WTC11 (cell line): ENCODE data around the gene HELZ. TPM values are rescaled to one million over a fixed set of nuclear protein-coding genes. Genes with fewer than 3 reads are reported as not detected.

Experiments used
- ATAC-seq: fragments of 200-7000 bp; cut with Tn5 transposase; 2 replicates; pipeline ENCODE4 v1.10.0; 2021; ENCODE audit warnings: mild to moderate bottlenecking, moderate library complexity
- CTCF ChIA-PET: fragments of 300-600 bp; sonication (Branson Sonifier 250); formaldehyde crosslinking; loops from one replicate; lab custom pipeline; 2021; ENCODE audit warnings: antibody characterized with exemption; lab: Charles Lee
- POLR2A ChIA-PET: fragments of 350-600 bp; sonication (Branson Sonifier 250); formaldehyde crosslinking; loops from one replicate; lab custom pipeline; 2021; ENCODE audit warnings: antibody characterized with exemption; lab: Charles Lee
- DNase-seq: peaks from one replicate; pipeline ENCODE4 v3.0.0; 2021; ENCODE audit warnings: low spot score
- H3K27ac Mint-ChIP-seq: 2 replicates; pipeline ENCODE4 v1.8.0; 2021; ENCODE audit warnings: mixed read lengths
- H3K27me3 Mint-ChIP-seq: 2 replicates; pipeline ENCODE4 v1.8.0; 2021; ENCODE audit warnings: low read depth, mild to moderate bottlenecking, moderate library complexity, mixed read lengths
- H3K36me3 Mint-ChIP-seq: 2 replicates; pipeline ENCODE4 v1.8.0; 2021; ENCODE audit warnings: mixed read lengths
- H3K4me1 Mint-ChIP-seq: 2 replicates; pipeline ENCODE4 v1.8.0; 2022; ENCODE audit warnings: mixed read lengths
- H3K4me3 Mint-ChIP-seq: 2 replicates; pipeline ENCODE4 v1.8.0; 2021; ENCODE audit warnings: mild to moderate bottlenecking, moderate library complexity, mixed read lengths
- H3K9me3 Mint-ChIP-seq: 2 replicates; pipeline ENCODE4 v1.8.0; 2021; ENCODE audit warnings: mixed read lengths
- ATF1 ChIP-seq: sonication (generic); formaldehyde crosslinking; IDR thresholded peaks from 2 replicates; pipeline ENCODE4 v1.8.1; 2023; ENCODE audit warnings: mild to moderate bottlenecking, moderate library complexity, missing genetic modification reagents
- CBFB ChIP-seq: sonication (generic); formaldehyde crosslinking; IDR thresholded peaks from 2 replicates; pipeline ENCODE4 v1.8.1; 2022; ENCODE audit warnings: mild to moderate bottlenecking, low read depth, missing genetic modification reagents
- ESRRA ChIP-seq: sonication (generic); formaldehyde crosslinking; IDR thresholded peaks from 2 replicates; pipeline ENCODE4 v1.8.1; 2022; ENCODE audit warnings: mild to moderate bottlenecking, missing genetic modification reagents, borderline replicate concordance
- ETV6 ChIP-seq: sonication (generic); formaldehyde crosslinking; IDR thresholded peaks from 2 replicates; pipeline ENCODE4 v1.8.1; 2022; ENCODE audit warnings: mild to moderate bottlenecking, missing genetic modification reagents
- FOXJ3 ChIP-seq: sonication (generic); formaldehyde crosslinking; IDR thresholded peaks from 2 replicates; pipeline ENCODE4 v1.9.0; 2021; ENCODE audit warnings: missing genetic modification reagents, mild to moderate bottlenecking, borderline replicate concordance
- FOXP1 ChIP-seq: sonication (generic); formaldehyde crosslinking; IDR thresholded peaks from 2 replicates; pipeline ENCODE4 v1.8.0; 2022; ENCODE audit warnings: missing genetic modification reagents, mild to moderate bottlenecking, moderate library complexity, borderline replicate concordance
- GRHL2 ChIP-seq: fragments of 250-450 bp; sonication (Bioruptor Pico); IDR thresholded peaks from 2 replicates; pipeline ENCODE4 v1.8.0; 2022; ENCODE audit warnings: mild to moderate bottlenecking, moderate library complexity; ENCODE audit not compliant: insufficient replicate concordance, severe bottlenecking
- JUN ChIP-seq: sonication (generic); formaldehyde crosslinking; IDR thresholded peaks from 2 replicates; pipeline ENCODE4 v1.8.0; 2023; ENCODE audit warnings: mild to moderate bottlenecking, missing genetic modification reagents
- MYBL2 ChIP-seq: sonication (generic); formaldehyde crosslinking; IDR thresholded peaks from 2 replicates; pipeline ENCODE4 v1.8.1; 2023; ENCODE audit warnings: mild to moderate bottlenecking, moderate library complexity, missing genetic modification reagents
- NFYB ChIP-seq: sonication (generic); formaldehyde crosslinking; conservative IDR thresholded peaks from 2 replicates; pipeline ENCODE4 v1.8.0; 2022; ENCODE audit warnings: low read depth, missing genetic modification reagents
- NR3C1 ChIP-seq: sonication (generic); formaldehyde crosslinking; conservative IDR thresholded peaks from 2 replicates; pipeline ENCODE4 v1.8.1; 2023; ENCODE audit warnings: low read depth, mild to moderate bottlenecking, missing genetic modification reagents
- OVOL2 ChIP-seq: fragments of 250-450 bp; sonication (Bioruptor Pico); IDR thresholded peaks from 2 replicates; pipeline ENCODE4 v1.9.0; 2021; ENCODE audit warnings: mild to moderate bottlenecking, borderline replicate concordance
- TEAD1 ChIP-seq: sonication (generic); formaldehyde crosslinking; IDR thresholded peaks from 2 replicates; pipeline ENCODE4 v1.8.0; 2022; ENCODE audit warnings: mild to moderate bottlenecking, missing genetic modification reagents
- ZBTB21 ChIP-seq: sonication (generic); formaldehyde crosslinking; IDR thresholded peaks from 2 replicates; pipeline ENCODE4 v1.8.1; 2023; ENCODE audit warnings: mild to moderate bottlenecking, missing genetic modification reagents, borderline replicate concordance
- ZNF423 ChIP-seq: fragments of 250-450 bp; sonication (Bioruptor Pico); IDR thresholded peaks from 2 replicates; pipeline ENCODE4 v2.1.2; 2022; ENCODE audit warnings: mild to moderate bottlenecking, moderate library complexity
- total RNA-seq: library from RNA; stranded (reverse); gene quantifications from 3 replicates; pipeline ENCODE4 v1.2.3, GENCODE V29; 2021
- TF ChIP-seq, protein P1 (sequence below): fragments of 250-450 bp; sonication (Bioruptor Pico); IDR thresholded peaks from 2 replicates; pipeline ENCODE4 v1.9.0; 2021; ENCODE audit warnings: moderate library complexity, mild to moderate bottlenecking, inconsistent platforms, borderline replicate concordance
- TF ChIP-seq, protein P2 (sequence below): sonication (generic); formaldehyde crosslinking; IDR thresholded peaks from 2 replicates; pipeline ENCODE4 v1.8.1; 2022; ENCODE audit warnings: low read depth, missing genetic modification reagents, borderline replicate concordance
- TF ChIP-seq, protein P3 (sequence below): sonication (generic); formaldehyde crosslinking; IDR thresholded peaks from 2 replicates; pipeline ENCODE4 v1.8.0; 2022; ENCODE audit warnings: mild to moderate bottlenecking, missing genetic modification reagents
- TF ChIP-seq, protein P4 (sequence below): sonication (generic); formaldehyde crosslinking; IDR thresholded peaks from 2 replicates; pipeline ENCODE4 v1.8.1; 2023; ENCODE audit warnings: mild to moderate bottlenecking, missing genetic modification reagents, moderate library complexity
- TF ChIP-seq, protein P5 (sequence below): sonication (generic); formaldehyde crosslinking; IDR thresholded peaks from 2 replicates; pipeline ENCODE4 v1.8.1; 2022; ENCODE audit warnings: low read depth, mild to moderate bottlenecking, moderate library complexity, missing genetic modification reagents, borderline replicate concordance
- TF ChIP-seq, protein P6 (sequence below): sonication (generic); formaldehyde crosslinking; IDR thresholded peaks from 2 replicates; pipeline ENCODE4 v1.8.0; 2022; ENCODE audit warnings: mild to moderate bottlenecking, missing genetic modification reagents
- TF ChIP-seq, protein P7 (sequence below): sonication (generic); formaldehyde crosslinking; IDR thresholded peaks from 2 replicates; pipeline ENCODE4 v1.8.0; 2022; ENCODE audit warnings: missing genetic modification reagents

HELZ gene
- total RNA-seq, 1 experiment from 2014 or later, result 49.1 TPM

DNA sequence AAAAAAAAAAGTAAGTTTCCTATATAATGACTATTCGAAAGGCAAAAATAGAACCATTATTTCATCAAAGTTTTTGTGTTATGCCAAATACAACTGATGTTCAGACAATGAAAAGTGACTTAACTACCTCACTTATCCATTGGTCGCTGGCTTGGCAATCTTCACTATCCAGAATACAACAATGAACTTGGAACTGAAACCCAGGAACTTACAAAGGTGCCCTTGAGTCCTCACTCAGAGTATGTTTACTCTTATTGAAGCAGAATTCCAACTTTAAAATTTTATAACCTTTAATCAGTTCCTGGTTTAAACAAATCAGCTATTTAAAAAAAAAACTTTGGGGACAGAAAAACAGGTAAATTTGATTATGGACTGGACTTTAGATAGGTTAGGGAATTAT is 34.1 kb downstream of the HELZ start:
- H3K27ac Mint-ChIP-seq, result no peak overlapping the region
- TF ChIP-seq, protein P1, sequence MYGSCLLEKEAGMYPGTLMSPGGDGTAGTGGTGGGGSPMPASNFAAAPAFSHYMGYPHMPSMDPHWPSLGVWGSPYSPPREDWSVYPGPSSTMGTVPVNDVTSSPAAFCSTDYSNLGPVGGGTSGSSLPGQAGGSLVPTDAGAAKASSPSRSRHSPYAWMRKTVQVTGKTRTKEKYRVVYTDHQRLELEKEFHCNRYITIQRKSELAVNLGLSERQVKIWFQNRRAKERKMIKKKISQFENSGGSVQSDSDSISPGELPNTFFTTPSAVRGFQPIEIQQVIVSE, result no peak
- no peak for TF ChIP-seq ESRRA (CRISPR knock-in tag)
- TF ChIP-seq JUN (CRISPR knock-in tag), result no peak
- TF ChIP-seq, protein P2, sequence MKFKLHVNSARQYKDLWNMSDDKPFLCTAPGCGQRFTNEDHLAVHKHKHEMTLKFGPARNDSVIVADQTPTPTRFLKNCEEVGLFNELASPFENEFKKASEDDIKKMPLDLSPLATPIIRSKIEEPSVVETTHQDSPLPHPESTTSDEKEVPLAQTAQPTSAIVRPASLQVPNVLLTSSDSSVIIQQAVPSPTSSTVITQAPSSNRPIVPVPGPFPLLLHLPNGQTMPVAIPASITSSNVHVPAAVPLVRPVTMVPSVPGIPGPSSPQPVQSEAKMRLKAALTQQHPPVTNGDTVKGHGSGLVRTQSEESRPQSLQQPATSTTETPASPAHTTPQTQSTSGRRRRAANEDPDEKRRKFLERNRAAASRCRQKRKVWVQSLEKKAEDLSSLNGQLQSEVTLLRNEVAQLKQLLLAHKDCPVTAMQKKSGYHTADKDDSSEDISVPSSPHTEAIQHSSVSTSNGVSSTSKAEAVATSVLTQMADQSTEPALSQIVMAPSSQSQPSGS (CRISPR knock-in tag), result no peak
- TF ChIP-seq, protein P3, sequence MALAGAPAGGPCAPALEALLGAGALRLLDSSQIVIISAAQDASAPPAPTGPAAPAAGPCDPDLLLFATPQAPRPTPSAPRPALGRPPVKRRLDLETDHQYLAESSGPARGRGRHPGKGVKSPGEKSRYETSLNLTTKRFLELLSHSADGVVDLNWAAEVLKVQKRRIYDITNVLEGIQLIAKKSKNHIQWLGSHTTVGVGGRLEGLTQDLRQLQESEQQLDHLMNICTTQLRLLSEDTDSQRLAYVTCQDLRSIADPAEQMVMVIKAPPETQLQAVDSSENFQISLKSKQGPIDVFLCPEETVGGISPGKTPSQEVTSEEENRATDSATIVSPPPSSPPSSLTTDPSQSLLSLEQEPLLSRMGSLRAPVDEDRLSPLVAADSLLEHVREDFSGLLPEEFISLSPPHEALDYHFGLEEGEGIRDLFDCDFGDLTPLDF (CRISPR knock-in tag), result no peak
- TF ChIP-seq, protein P4, sequence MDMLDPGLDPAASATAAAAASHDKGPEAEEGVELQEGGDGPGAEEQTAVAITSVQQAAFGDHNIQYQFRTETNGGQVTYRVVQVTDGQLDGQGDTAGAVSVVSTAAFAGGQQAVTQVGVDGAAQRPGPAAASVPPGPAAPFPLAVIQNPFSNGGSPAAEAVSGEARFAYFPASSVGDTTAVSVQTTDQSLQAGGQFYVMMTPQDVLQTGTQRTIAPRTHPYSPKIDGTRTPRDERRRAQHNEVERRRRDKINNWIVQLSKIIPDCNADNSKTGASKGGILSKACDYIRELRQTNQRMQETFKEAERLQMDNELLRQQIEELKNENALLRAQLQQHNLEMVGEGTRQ (CRISPR knock-in tag), result no peak
- TF ChIP-seq TEAD1 (CRISPR knock-in tag), result no peak
- no peak for TF ChIP-seq ZBTB21
- no peak for TF ChIP-seq GRHL2
- no peak for TF ChIP-seq ATF1 (CRISPR knock-in tag)
- TF ChIP-seq ZNF423, result no peak
- TF ChIP-seq, protein P5, sequence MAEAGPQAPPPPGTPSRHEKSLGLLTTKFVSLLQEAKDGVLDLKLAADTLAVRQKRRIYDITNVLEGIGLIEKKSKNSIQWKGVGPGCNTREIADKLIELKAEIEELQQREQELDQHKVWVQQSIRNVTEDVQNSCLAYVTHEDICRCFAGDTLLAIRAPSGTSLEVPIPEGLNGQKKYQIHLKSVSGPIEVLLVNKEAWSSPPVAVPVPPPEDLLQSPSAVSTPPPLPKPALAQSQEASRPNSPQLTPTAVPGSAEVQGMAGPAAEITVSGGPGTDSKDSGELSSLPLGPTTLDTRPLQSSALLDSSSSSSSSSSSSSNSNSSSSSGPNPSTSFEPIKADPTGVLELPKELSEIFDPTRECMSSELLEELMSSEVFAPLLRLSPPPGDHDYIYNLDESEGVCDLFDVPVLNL (CRISPR knock-in tag), result no peak
- TF ChIP-seq ETV6 (CRISPR knock-in tag), result no peak
- no peak for TF ChIP-seq NFYB (CRISPR knock-in tag)
- ChIA-PET POLR2A (no interaction called here), CTCF (no interaction called here)
- ATAC-seq (no peak), DNase-seq (no peak)
- no peaks in the 10 kb centered on the region for H3K27me3 Mint-ChIP-seq
- H3K4me3 Mint-ChIP-seq, result no peak overlapping the region
- H3K4me1 Mint-ChIP-seq, result peaks cover 6% of the 10 kb centered on the region; the same call in 1 of the 2 replicates
- H3K36me3 Mint-ChIP-seq, result peaks cover 6% of the 10 kb centered on the region
- no peaks in the 10 kb centered on the region for H3K9me3 Mint-ChIP-seq

DNA sequence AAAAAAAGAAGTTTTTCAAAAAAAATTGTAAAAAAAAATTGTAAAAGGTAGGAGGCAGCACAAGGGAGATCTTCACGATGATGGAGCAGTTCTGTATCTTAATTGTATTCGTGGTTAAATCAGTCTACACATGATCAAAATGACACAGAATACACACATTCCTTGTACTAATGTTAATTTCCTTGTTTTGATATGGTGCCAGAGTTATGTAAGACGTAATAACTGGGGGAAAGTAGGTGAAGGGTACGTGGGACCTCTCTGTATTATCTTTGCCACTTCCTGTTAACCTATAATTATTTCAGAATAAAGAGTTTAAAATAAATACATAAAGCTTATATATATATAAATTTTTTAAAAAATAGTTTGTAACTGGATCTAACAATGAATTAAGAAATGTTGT is 36.8 kb downstream of the HELZ start:
- POLR2A ChIA-PET, result interaction anchor here (0.6 kb wide), 1 partner anchor 70 kb away, joined by 3 read pairs; no protein-coding TSS in a partner anchor
- H3K27ac Mint-ChIP-seq, result no peak overlapping the region
- TF ChIP-seq OVOL2 (CRISPR knock-in tag) (no peak), ZNF423 (no peak), FOXP1 (CRISPR knock-in tag) (no peak), FOXJ3 (CRISPR knock-in tag) (no peak), MYBL2 (CRISPR knock-in tag) (no peak), CBFB (CRISPR knock-in tag) (no peak), NR3C1 (no peak)
- TF ChIP-seq, protein P6, sequence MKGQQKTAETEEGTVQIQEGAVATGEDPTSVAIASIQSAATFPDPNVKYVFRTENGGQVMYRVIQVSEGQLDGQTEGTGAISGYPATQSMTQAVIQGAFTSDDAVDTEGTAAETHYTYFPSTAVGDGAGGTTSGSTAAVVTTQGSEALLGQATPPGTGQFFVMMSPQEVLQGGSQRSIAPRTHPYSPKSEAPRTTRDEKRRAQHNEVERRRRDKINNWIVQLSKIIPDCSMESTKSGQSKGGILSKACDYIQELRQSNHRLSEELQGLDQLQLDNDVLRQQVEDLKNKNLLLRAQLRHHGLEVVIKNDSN (CRISPR knock-in tag), result no peak
- TF ChIP-seq, protein P7, sequence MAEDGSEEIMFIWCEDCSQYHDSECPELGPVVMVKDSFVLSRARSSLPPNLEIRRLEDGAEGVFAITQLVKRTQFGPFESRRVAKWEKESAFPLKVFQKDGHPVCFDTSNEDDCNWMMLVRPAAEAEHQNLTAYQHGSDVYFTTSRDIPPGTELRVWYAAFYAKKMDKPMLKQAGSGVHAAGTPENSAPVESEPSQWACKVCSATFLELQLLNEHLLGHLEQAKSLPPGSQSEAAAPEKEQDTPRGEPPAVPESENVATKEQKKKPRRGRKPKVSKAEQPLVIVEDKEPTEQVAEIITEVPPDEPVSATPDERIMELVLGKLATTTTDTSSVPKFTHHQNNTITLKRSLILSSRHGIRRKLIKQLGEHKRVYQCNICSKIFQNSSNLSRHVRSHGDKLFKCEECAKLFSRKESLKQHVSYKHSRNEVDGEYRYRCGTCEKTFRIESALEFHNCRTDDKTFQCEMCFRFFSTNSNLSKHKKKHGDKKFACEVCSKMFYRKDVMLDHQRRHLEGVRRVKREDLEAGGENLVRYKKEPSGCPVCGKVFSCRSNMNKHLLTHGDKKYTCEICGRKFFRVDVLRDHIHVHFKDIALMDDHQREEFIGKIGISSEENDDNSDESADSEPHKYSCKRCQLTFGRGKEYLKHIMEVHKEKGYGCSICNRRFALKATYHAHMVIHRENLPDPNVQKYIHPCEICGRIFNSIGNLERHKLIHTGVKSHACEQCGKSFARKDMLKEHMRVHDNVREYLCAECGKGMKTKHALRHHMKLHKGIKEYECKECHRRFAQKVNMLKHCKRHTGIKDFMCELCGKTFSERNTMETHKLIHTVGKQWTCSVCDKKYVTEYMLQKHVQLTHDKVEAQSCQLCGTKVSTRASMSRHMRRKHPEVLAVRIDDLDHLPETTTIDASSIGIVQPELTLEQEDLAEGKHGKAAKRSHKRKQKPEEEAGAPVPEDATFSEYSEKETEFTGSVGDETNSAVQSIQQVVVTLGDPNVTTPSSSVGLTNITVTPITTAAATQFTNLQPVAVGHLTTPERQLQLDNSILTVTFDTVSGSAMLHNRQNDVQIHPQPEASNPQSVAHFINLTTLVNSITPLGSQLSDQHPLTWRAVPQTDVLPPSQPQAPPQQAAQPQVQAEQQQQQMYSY (CRISPR knock-in tag), result no peak

More for the DNA sequence above, 36.8 kb downstream of the HELZ start:
- DNase-seq (no peak), ATAC-seq (no peak)
- Mint-ChIP-seq H3K4me1 (peaks cover 6% of the 10 kb centered on the region; the same call in 1 of the 2 replicates), H3K36me3 (peaks cover 1% of the 10 kb centered on the region; the same call in 1 of the 2 replicates), H3K9me3 (no peaks in the 10 kb centered on the region), H3K27me3 (no peaks in the 10 kb centered on the region), H3K4me3 (no peak overlapping the region)
- CTCF ChIA-PET, result interaction anchor here (2.7 kb wide), 1 partner anchor 65 kb away, joined by 6 read pairs; no protein-coding TSS in a partner anchor
